ENCODE data around the gene CNOT6.

The CNOT6 gene

DNA sequence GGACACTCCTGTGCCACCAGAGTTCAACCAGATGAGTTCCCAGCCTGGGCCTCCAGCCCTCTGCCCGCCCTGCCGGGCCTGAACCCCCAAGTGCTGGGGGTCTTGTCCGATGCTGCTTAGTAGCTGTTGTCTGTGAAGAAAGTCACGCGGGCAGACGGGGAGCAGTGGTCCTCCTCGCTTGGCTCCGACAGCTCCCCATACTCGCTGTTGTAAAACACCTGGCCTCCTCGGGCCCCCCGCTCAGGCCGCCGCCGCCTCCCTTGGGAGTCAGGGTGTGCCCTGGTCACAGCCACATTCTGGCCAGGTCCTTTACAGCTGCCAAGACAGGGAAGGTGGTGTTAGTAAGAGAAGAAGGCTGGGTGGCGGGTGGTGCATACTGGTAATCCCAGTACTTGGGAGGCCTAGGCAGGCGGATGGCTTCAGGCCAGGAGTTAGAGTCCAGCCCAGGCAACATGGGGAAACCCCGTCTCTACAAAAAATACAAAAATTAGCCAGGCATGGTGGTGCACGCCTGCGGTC, 109.0 kb downstream of the CNOT6 start:
- no peaks in the 10 kb centered on the region for H3K9me2 ChIP-seq (replicated peaks; ENCODE audit: insufficient read depth, low read length)
- no peaks in the 10 kb centered on the region for H3K36me3 ChIP-seq (ENCODE audit: low read length)
- H3K9ac ChIP-seq (ENCODE audit: low read length): no peak overlapping the region
- no peak overlapping the region for H2AFZ ChIP-seq (ENCODE audit: low read depth, low read length, severe bottlenecking)
- no peaks in the 10 kb centered on the region for H3K9me3 ChIP-seq (ENCODE audit: insufficient read depth, low read length)
- H3K27me3 ChIP-seq (ENCODE audit: low read length): no peaks in the 10 kb centered on the region
- no peak overlapping the region for H3K27ac ChIP-seq (ENCODE audit: low read depth, low read length)
- no peak for TF ChIP-seq EZH2phosphoT487 (conservative IDR thresholded peaks at IDR 0.05; ENCODE audit: low read length)
- TF ChIP-seq, protein P1, sequence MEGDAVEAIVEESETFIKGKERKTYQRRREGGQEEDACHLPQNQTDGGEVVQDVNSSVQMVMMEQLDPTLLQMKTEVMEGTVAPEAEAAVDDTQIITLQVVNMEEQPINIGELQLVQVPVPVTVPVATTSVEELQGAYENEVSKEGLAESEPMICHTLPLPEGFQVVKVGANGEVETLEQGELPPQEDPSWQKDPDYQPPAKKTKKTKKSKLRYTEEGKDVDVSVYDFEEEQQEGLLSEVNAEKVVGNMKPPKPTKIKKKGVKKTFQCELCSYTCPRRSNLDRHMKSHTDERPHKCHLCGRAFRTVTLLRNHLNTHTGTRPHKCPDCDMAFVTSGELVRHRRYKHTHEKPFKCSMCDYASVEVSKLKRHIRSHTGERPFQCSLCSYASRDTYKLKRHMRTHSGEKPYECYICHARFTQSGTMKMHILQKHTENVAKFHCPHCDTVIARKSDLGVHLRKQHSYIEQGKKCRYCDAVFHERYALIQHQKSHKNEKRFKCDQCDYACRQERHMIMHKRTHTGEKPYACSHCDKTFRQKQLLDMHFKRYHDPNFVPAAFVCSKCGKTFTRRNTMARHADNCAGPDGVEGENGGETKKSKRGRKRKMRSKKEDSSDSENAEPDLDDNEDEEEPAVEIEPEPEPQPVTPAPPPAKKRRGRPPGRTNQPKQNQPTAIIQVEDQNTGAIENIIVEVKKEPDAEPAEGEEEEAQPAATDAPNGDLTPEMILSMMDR (IDR thresholded peaks at IDR 0.05; ENCODE audit: insufficient read depth, low read length, poor library complexity, severe bottlenecking): no peak
- no peak overlapping the region for H3K4me3 ChIP-seq (ENCODE audit: insufficient read depth, low read length, poor library complexity, severe bottlenecking)
- H4K20me1 ChIP-seq (ENCODE audit: low read depth, low read length): no peaks in the 10 kb centered on the region
- no peak overlapping the region for H3K4me2 ChIP-seq (ENCODE audit: low read depth, low read length, poor library complexity, severe bottlenecking)
- H3F3A ChIP-seq (ENCODE audit: insufficient read depth): no peaks in the 10 kb centered on the region
- no peaks in the 10 kb centered on the region for H3K79me2 ChIP-seq (ENCODE audit: insufficient read depth, low read length)

DNA sequence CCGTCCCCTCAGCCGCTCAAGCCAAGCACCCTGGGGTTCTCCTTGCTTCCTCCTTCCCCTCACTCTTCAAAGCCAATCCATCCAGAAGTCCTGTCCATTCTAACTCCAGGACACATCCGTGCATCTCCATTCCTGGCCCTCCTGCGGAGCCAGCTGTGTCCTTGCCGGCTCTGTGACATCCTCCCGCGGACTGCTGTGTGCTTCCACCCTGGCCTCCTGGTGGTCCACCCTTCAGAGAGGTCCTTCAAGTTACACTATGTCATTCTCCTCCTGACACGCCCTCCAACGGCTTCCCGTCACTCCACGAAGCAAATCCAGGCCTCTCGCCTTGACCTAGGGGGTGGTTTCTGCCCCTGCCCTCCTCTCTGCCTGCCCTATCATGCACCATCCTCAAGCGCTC, 110.1 kb downstream of the CNOT6 start:
- Histone ChIP-seq H3K27me3 (ENCODE audit: low read length) (no peaks in the 10 kb centered on the region), H3K9me2 (replicated peaks; ENCODE audit: insufficient read depth, low read length) (no peaks in the 10 kb centered on the region), H3K9ac (ENCODE audit: low read length) (no peak overlapping the region), H3K9me3 (ENCODE audit: insufficient read depth, low read length) (no peaks in the 10 kb centered on the region), H3K36me3 (ENCODE audit: low read length) (no peaks in the 10 kb centered on the region), H2AFZ (ENCODE audit: low read depth, low read length, severe bottlenecking) (no peak overlapping the region), H3K4me2 (ENCODE audit: low read depth, low read length, poor library complexity, severe bottlenecking) (no peak overlapping the region), H3F3A (ENCODE audit: insufficient read depth) (no peaks in the 10 kb centered on the region), H3K79me2 (ENCODE audit: insufficient read depth, low read length) (no peaks in the 10 kb centered on the region), H3K4me3 (ENCODE audit: insufficient read depth, low read length, poor library complexity, severe bottlenecking) (no peak overlapping the region), H4K20me1 (ENCODE audit: low read depth, low read length) (no peaks in the 10 kb centered on the region), H3K27ac (ENCODE audit: low read depth, low read length) (no peak overlapping the region)
- no peak for TF ChIP-seq EZH2phosphoT487 (conservative IDR thresholded peaks at IDR 0.05; ENCODE audit: low read length)
- TF ChIP-seq, protein P1 (IDR thresholded peaks at IDR 0.05; ENCODE audit: insufficient read depth, low read length, poor library complexity, severe bottlenecking): no peak

DNA sequence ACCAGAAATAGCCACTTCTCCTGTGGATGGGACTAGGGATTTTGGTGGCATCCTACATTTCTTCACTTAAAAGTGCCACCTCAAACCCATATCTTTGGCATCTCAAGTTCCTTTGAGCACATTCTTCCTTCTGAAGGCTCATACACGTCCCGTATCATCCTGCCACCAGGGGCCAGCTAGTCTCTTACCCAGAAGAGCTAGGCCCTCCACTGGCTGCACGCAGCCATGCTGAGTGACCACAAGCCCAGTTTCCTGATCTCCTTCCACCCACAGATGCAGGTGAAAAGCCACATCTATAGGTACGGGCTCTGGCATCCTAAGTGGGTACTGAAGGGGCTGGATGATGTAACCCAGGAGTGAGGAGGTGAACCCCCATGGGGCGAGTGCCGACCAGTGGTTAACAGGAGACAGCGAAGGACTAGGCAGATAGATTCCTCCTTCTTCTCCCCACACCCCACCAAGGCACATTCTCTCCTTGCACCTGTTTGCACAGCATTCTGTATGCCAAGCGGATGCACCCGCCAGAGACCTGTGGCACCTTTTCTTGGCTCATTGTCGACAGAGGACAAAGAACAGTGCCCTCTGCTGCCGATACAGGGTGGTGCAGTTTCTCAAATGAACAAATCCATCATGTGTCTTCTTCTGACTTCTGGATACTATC, 111.5 kb downstream of the CNOT6 start:
- no peak overlapping the region for H3K4me3 ChIP-seq (ENCODE audit: insufficient read depth, low read length, poor library complexity, severe bottlenecking)
- no peaks in the 10 kb centered on the region for H3F3A ChIP-seq (ENCODE audit: insufficient read depth)
- H3K79me2 ChIP-seq (ENCODE audit: insufficient read depth, low read length): no peaks in the 10 kb centered on the region
- H3K27ac ChIP-seq (ENCODE audit: low read depth, low read length): no peak overlapping the region
- no peak overlapping the region for H3K4me2 ChIP-seq (ENCODE audit: low read depth, low read length, poor library complexity, severe bottlenecking)
- no peaks in the 10 kb centered on the region for H3K9me2 ChIP-seq (replicated peaks; ENCODE audit: insufficient read depth, low read length)
- no peak overlapping the region for H2AFZ ChIP-seq (ENCODE audit: low read depth, low read length, severe bottlenecking)
- H3K9me3 ChIP-seq (ENCODE audit: insufficient read depth, low read length): no peaks in the 10 kb centered on the region
- H3K9ac ChIP-seq (ENCODE audit: low read length): no peak overlapping the region
- no peaks in the 10 kb centered on the region for H3K36me3 ChIP-seq (ENCODE audit: low read length)
- H4K20me1 ChIP-seq (ENCODE audit: low read depth, low read length): no peaks in the 10 kb centered on the region
- no peaks in the 10 kb centered on the region for H3K27me3 ChIP-seq (ENCODE audit: low read length)
- no peak for TF ChIP-seq EZH2phosphoT487 (conservative IDR thresholded peaks at IDR 0.05; ENCODE audit: low read length)
- TF ChIP-seq, protein P1 (IDR thresholded peaks at IDR 0.05; ENCODE audit: insufficient read depth, low read length, poor library complexity, severe bottlenecking): peak; percentile 62
